GM19351 (cell line): Measurements from ENCODE around the gene METTL17.
A peak's percentile ranks its signal among the peaks of the same experiment; 100 is the strongest.
"Not testable (repeated sequence)": the region's sequence is repeated elsewhere in the genome, so short reads cannot be mapped to it uniquely, and the experiment has no call there.

ENCODE experiments used
- ATAC-seq: cut with Tn5 transposase; IDR thresholded peaks from one replicate; pipeline ENCODE4 v1.9.1; 2021; ENCODE audit warnings: mild to moderate bottlenecking, moderate library complexity; ENCODE audit not compliant: unreplicated experiment

Gene METTL17

GRCh38 chr14:20989787-20990600, at the start of gene METTL17:
TSS of gene METTL17 (plus strand) at chr14:20989980. CDS start at chr14:20990003, 23 bp downstream.
- ATAC-seq, result peak; percentile 96

GRCh38 chr14:20945146-20945545, 44.6 kb upstream of the METTL17 start:
- not testable (repeated sequence) for ATAC-seq

GRCh38 chr14:20946707-20947106, 43.1 kb upstream of the METTL17 start:
- ATAC-seq, result not testable (repeated sequence)

- not testable (repeated sequence) for ATAC-seq
Observed at GRCh38 chr14:20954736-20955537, 34.8 kb upstream of the METTL17 start, which contains the start of gene RNASE2. TSS of gene RNASE2 (plus strand) at chr14:20955487. CDS start at chr14:20955772, 285 bp downstream.

- ATAC-seq, result not testable (repeated sequence)
Observed at GRCh38 chr14:20955538-20955873, 34.3 kb upstream of the METTL17 start.

GRCh38 chr14:20956376-20956976, 33.3 kb upstream of the METTL17 start:
- ATAC-seq, result no peak

GRCh38 chr14:20958946-20959345, 30.8 kb upstream of the METTL17 start:
- ATAC-seq, result not testable (repeated sequence)

GRCh38 chr14:20969336-20969735, 20.4 kb upstream of the METTL17 start:
- no peak for ATAC-seq

- ATAC-seq, result no peak
Observed at GRCh38 chr14:20970647-20970982, 19.2 kb upstream of the METTL17 start.

- ATAC-seq, result peak; percentile 96
Observed at GRCh38 chr14:20970983-20971704, 18.6 kb upstream of the METTL17 start.

- ATAC-seq, result peak; percentile 21
Observed at GRCh38 chr14:20971705-20972021, 18.1 kb upstream of the METTL17 start.

- ATAC-seq, result no peak
Observed at GRCh38 chr14:20973501-20973900, 16.3 kb upstream of the METTL17 start.

GRCh38 chr14:20976291-20976690, 13.5 kb upstream of the METTL17 start:
- ATAC-seq, result no peak

GRCh38 chr14:20978687-20979086, 11.1 kb upstream of the METTL17 start:
- ATAC-seq, result no peak

GRCh38 chr14:20980906-20981305, 8.9 kb upstream of the METTL17 start:
- no peak for ATAC-seq

GRCh38 chr14:20982646-20983369, 7.0 kb upstream of the METTL17 start:
- ATAC-seq, result no peak

- not testable (repeated sequence) for ATAC-seq
Observed at GRCh38 chr14:20985650-20986049, 4.1 kb upstream of the METTL17 start.

GRCh38 chr14:20986811-20987210, 3.0 kb upstream of the METTL17 start:
- no peak for ATAC-seq

- ATAC-seq, result no peak
Observed at GRCh38 chr14:20988717-20989470, 886 bp upstream of the METTL17 start.

GRCh38 chr14:20989471-20989786, 351 bp upstream of the METTL17 start:
- ATAC-seq, result no peak
